Ovary (tissue), 3 donors: ENCODE results near the gene MORN3.
"Not testable (repeated sequence)": the region's sequence is repeated elsewhere in the genome, so short reads cannot be mapped to it uniquely, and the experiment has no call there.

Source experiments
- CTCF ChIP-seq, 3 donors: fragments of 450-650 bp in 2 of 3; fragments of 200-600 bp in 1 of 3; IDR thresholded peaks; one replicate each; pipeline versions ENCODE4 v1.5.1 to v1.8.0; 2016 to 2022; ENCODE audit warnings: antibody characterized with exemption in 3 of 3, mild to moderate bottlenecking in 1 of 3
- POLR2A ChIP-seq: fragments of 450-650 bp; IDR thresholded peaks from one replicate; pipeline ENCODE4 v1.6.1; 2017; ENCODE audit warnings: antibody characterized with exemption, mild to moderate bottlenecking, moderate library complexity
- donor health status: DM: no; HTN: no; CAD: no.

DNA sequence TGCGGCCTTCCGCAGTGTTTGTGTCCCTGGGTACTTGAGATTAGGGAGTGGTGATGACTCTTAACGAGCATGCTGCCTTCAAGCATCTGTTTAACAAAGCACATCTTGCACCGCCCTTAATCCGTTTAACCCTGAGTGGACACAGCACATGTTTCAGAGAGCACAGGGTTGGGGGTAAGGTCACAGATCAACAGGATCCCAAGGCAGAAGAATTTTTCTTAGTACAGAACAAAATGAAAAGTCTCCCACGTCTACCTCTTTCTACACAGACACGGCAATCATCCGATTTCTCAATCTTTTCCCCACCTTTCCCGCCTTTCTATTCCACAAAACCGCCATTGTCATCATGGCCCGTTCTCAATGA is 35.6 kb downstream of the MORN3 start:
- not testable (repeated sequence) for TF ChIP-seq POLR2A; CTCF (IDR thresholded peaks at IDR 0.05)
